ENCODE measurements around the gene KIF5B. TPM values are rescaled to one million over a fixed set of nuclear protein-coding genes. Genes with fewer than 3 reads are reported as not detected.

The KIF5B gene
- total and polyA plus RNA-seq, 3 donors from 2014 or later = 49.5 to 122 (median 108) TPM

GRCh38 chr10:31962826-31963588 lies 93.2 kb downstream of the KIF5B start:
- H3K27ac ChIP-seq = no peak overlapping the region
- TF ChIP-seq POLR2A (IDR thresholded peaks at IDR 0.05) (no peak), CTCF (IDR thresholded peaks at IDR 0.05) (no peak)
- H3K36me3 ChIP-seq (ENCODE audit: low read depth, missing control alignments) = no peaks in the 10 kb centered on the region
- no peaks in the 10 kb centered on the region for H3K27me3 ChIP-seq
- H3K4me1 ChIP-seq = no peaks in the 10 kb centered on the region
- no peaks in the 10 kb centered on the region for H3K9me3 ChIP-seq
- DNase-seq = no peak
- intact Hi-C loops (cut with DNase I; ENCODE audit: low total_unique reads) = no loop called here
- no peak overlapping the region for H3K4me3 ChIP-seq
- 83 to 94% methylated on average over 2 to 4 of the region's 4 CpGs for WGBS, 2 donors

- no peak for TF ChIP-seq CTCF (IDR thresholded peaks at IDR 0.05)
- TF ChIP-seq POLR2A (IDR thresholded peaks at IDR 0.05) = no peak
- H3K9me3 ChIP-seq = no peaks in the 10 kb centered on the region
- no peak overlapping the region for H3K27ac ChIP-seq
- intact Hi-C loops (cut with DNase I; ENCODE audit: low total_unique reads) = no loop called here
- DNase-seq = no peak
- no peaks in the 10 kb centered on the region for H3K4me1 ChIP-seq
- H3K4me3 ChIP-seq = no peak overlapping the region
- H3K27me3 ChIP-seq = no peaks in the 10 kb centered on the region
- WGBS, 2 donors = 73 to 75% methylated on average over 8 of the region's 8 CpGs
- no peaks in the 10 kb centered on the region for H3K36me3 ChIP-seq (ENCODE audit: low read depth, missing control alignments)
Measured at GRCh38 chr10:31961277-31962074, 94.7 kb downstream of the KIF5B start.

- no peaks in the 10 kb centered on the region for H3K9me3 ChIP-seq
- H3K27ac ChIP-seq = no peak overlapping the region
- no peak for TF ChIP-seq CTCF (IDR thresholded peaks at IDR 0.05)
- no peak for TF ChIP-seq POLR2A (IDR thresholded peaks at IDR 0.05)
- H3K4me1 ChIP-seq = no peaks in the 10 kb centered on the region
- no peak overlapping the region for H3K4me3 ChIP-seq
- intact Hi-C loops (cut with DNase I; ENCODE audit: low total_unique reads) = no loop called here
- DNase-seq = no peak
- no peaks in the 10 kb centered on the region for H3K36me3 ChIP-seq (ENCODE audit: low read depth, missing control alignments)
- 36 to 66% methylated on average over 3 of the region's 3 CpGs for WGBS, 2 donors
- H3K27me3 ChIP-seq = no peaks in the 10 kb centered on the region
Measured at GRCh38 chr10:31959461-31960173, 96.6 kb downstream of the KIF5B start.

Small RNA genes within 50 kb of the gene (small RNA-seq; reads per million reads assigned to genes)
- gene RF00019 (0 reads per million in 2 donors), gene RN7SL825P (0 reads per million in 2 donors)

Other genes starting within 250 kb of the KIF5B start
- gene ARHGAP12, start 127.6 kb downstream of the KIF5B start, total RNA-seq = 10 to 100 TPM; 33.1 to 36.1 TPM
- gene ARHGAP12, start 127.6 kb downstream of the KIF5B start, polyA plus RNA-seq (ENCODE audit: insufficient read depth, low read depth, low replicate concordance) = 11.7 TPM

Measured in testis (tissue), 3 donors.